ENCODE results near the gene DHRS3. TPM values are rescaled to one million over a fixed set of nuclear protein-coding genes. Genes with fewer than 3 reads are reported as not detected.

DHRS3 gene
- total and polyA plus RNA-seq, 2 of the 13 experiments (the other 11 are each of a cell fraction or from before 2014, with no cell fraction given): 48.5 to 90.5 TPM

DNA sequence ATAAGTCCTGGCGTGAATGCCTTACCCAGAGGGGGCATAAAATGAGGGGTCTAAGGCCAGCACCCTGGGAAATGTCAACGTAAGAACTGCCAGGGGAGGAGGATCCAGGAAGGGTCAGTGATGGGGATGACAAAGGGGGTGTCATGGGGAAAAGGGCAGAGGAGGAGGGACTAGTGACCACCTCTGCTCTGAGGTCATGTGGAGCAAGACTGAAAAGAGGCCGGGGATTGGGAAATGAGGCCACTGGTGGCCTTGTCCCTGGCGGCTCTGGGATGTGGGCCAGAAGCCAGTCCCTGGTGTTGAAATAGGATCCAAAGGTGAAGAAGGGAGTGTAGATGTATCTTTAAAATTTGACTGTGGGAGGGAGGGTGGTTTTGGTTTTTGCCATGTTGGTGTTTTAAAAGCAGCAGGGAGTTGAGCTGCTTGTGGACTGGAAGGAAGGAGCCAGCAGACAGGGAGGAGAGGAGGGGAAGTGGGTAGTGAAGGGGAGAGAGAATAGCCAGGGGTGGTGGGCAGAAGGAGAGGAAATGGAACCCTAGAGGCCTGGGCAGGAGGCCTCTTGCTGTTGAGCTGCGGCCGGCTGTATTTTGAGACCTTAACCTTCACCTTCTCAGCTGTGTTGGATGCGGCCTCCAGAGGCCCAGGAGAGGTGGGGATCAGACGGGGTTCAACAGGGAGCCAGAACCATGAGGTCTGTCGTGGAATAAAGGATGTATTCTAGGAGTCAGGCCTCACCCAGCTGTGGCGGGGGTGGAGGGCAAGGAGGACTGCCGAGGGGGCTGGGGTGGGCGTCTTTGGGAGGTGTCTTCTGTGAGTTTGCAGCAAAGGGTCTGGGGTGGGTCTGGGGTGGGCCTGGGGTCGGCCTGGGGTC lies 92.5 kb downstream of the DHRS3 start (continued):
- peak; percentile 94; the same call in 1 of the 2 replicates for TF ChIP-seq ZNF710 (CRISPR knock-in tag; IDR thresholded peaks at IDR 0.05; ENCODE audit: borderline replicate concordance)
- no peak; the same call in 1 of the 2 replicates for TF ChIP-seq DR1 (CRISPR knock-in tag; IDR thresholded peaks at IDR 0.05)
- TF ChIP-seq ZNF383 (CRISPR knock-in tag; IDR thresholded peaks at IDR 0.05; ENCODE audit: borderline replicate concordance): no peak
- TF ChIP-seq, protein P1, sequence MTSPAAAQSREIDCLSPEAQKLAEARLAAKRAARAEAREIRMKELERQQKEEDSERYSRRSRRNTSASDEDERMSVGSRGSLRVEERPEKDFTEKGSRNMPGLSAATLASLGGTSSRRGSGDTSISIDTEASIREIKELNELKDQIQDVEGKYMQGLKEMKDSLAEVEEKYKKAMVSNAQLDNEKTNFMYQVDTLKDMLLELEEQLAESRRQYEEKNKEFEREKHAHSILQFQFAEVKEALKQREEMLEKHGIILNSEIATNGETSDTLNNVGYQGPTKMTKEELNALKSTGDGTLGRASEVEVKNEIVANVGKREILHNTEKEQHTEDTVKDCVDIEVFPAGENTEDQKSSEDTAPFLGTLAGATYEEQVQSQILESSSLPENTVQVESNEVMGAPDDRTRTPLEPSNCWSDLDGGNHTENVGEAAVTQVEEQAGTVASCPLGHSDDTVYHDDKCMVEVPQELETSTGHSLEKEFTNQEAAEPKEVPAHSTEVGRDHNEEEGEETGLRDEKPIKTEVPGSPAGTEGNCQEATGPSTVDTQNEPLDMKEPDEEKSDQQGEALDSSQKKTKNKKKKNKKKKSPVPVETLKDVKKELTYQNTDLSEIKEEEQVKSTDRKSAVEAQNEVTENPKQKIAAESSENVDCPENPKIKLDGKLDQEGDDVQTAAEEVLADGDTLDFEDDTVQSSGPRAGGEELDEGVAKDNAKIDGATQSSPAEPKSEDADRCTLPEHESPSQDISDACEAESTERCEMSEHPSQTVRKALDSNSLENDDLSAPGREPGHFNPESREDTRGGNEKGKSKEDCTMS (CRISPR knock-in tag; conservative IDR thresholded peaks at IDR 0.05): no peak
- TF ChIP-seq NONO (IDR thresholded peaks at IDR 0.05): no peak
- TF ChIP-seq NONO (CRISPR knock-in tag; conservative IDR thresholded peaks at IDR 0.05): peak; percentile 88
- TF ChIP-seq MYNN (CRISPR knock-in tag; IDR thresholded peaks at IDR 0.05; ENCODE audit: low read depth): no peak
- TF ChIP-seq ZBTB20 (CRISPR knock-in tag; IDR thresholded peaks at IDR 0.05; ENCODE audit: borderline replicate concordance, low read depth): peak; percentile 83; the same call in 1 of the 2 replicates
- TF ChIP-seq ZNF121 (CRISPR knock-in tag; IDR thresholded peaks at IDR 0.05): peak; percentile 75
- TF ChIP-seq GPN1 (CRISPR knock-in tag; IDR thresholded peaks at IDR 0.05; ENCODE audit: borderline replicate concordance): no peak
- TF ChIP-seq ZNF792 (CRISPR knock-in tag; IDR thresholded peaks at IDR 0.05): no peak
- peak; percentile 74 for TF ChIP-seq ZNF781 (CRISPR knock-in tag; IDR thresholded peaks at IDR 0.05; ENCODE audit: borderline replicate concordance, not compliant biosample characterization)
